K562 (cell line): ENCODE measurements around the gene CRYBA1. TPM values are rescaled to one million over a fixed set of nuclear protein-coding genes. Genes with fewer than 3 reads are reported as not detected.
A peak's percentile ranks its signal among the peaks of the same experiment; 100 is the strongest.

Source experiments
- ADNP ChIP-seq: fragments of 200-800 bp; sonication (Bioruptor generic); IDR thresholded peaks from 2 replicates; pipeline ENCODE4 v1.6.1; 2016; ENCODE audit warnings: missing genetic modification characterization, missing compliant biosample characterization
- ATF1 ChIP-seq, 2 experiments: fragments of 450-650 bp in 1 of 2; IDR thresholded peaks; 2 replicates each; pipeline ENCODE4 v1.6.1; 2016; ENCODE audit warnings: missing compliant biosample characterization in 1 of 2, missing genetic modification characterization in 1 of 2
- FOXP1 ChIP-seq: sonication (generic); formaldehyde crosslinking; IDR thresholded peaks from 2 replicates; pipeline ENCODE4 v1.8.0; 2022; ENCODE audit warnings: mild to moderate bottlenecking, missing genetic modification reagents
- GTF2F1 ChIP-seq: IDR thresholded peaks from 2 replicates; pipeline ENCODE4 v1.6.1; 2011; ENCODE audit warnings: low read depth, low read length, improper control_type of control experiment
- HINFP ChIP-seq: fragments of 450-650 bp; conservative IDR thresholded peaks from 2 replicates; pipeline ENCODE4 v1.6.1; 2016; ENCODE audit warnings: missing genetic modification characterization, low read depth, mild to moderate bottlenecking, control low read depth, missing compliant biosample characterization
- HMG20B ChIP-seq: fragments of 250-450 bp; sonication (Bioruptor Pico); IDR thresholded peaks from 2 replicates; pipeline ENCODE4 v1.5.0; 2021; ENCODE audit warnings: mild to moderate bottlenecking
- HNRNPLL ChIP-seq: fragments of 200-400 bp; formaldehyde crosslinking; IDR thresholded peaks from 2 replicates; pipeline ENCODE4 v1.6.1; 2017; ENCODE audit warnings: low read length, low read depth, mild to moderate bottlenecking; ENCODE audit not compliant: poor library complexity, severe bottlenecking
- KLF6 ChIP-seq: fragments of 250-450 bp; sonication (Bioruptor Pico); IDR thresholded peaks from 2 replicates; pipeline ENCODE4 v1.4.0; 2020; ENCODE audit warnings: mild to moderate bottlenecking, moderate library complexity, borderline replicate concordance
- MTA1 ChIP-seq: fragments of 450-650 bp; IDR thresholded peaks from 2 replicates; pipeline ENCODE4 v1.6.1; 2017; ENCODE audit warnings: borderline replicate concordance
- MYNN ChIP-seq, 2 experiments: sonication (generic); formaldehyde crosslinking in 1 of 2; IDR thresholded peaks; 2 replicates each; pipeline versions ENCODE4 v1.5.0 to v1.6.1; 2016 to 2020; ENCODE audit warnings: antibody characterized with exemption in 1 of 2, missing genetic modification reagents in 1 of 2
- PHF20 ChIP-seq: fragments of 450-650 bp; IDR thresholded peaks from 2 replicates; pipeline ENCODE4 v1.6.1; 2018; ENCODE audit not compliant: partially characterized antibody
- RB1 ChIP-seq: fragments of 450-650 bp; IDR thresholded peaks from 2 replicates; pipeline ENCODE4 v1.6.1; 2017; ENCODE audit warnings: low read depth, mild to moderate bottlenecking
- RBM14 ChIP-seq: fragments of 200-400 bp; formaldehyde crosslinking; IDR thresholded peaks from 2 replicates; pipeline ENCODE4 v1.6.1; 2018; ENCODE audit warnings: low read depth, mild to moderate bottlenecking, low read length, moderate library complexity, borderline replicate concordance; ENCODE audit not compliant: insufficient read depth
- SAFB ChIP-seq: fragments of 200-400 bp; formaldehyde crosslinking; IDR thresholded peaks from 2 replicates; pipeline ENCODE4 v1.6.1; 2017; ENCODE audit warnings: low read depth, low read length, borderline replicate concordance
- TARDBP ChIP-seq: fragments of 450-650 bp; IDR thresholded peaks from 2 replicates; pipeline ENCODE4 v1.6.1; 2016
- TCFL5 ChIP-seq: fragments of 250-450 bp; sonication (Bioruptor Pico); conservative IDR thresholded peaks from 2 replicates; pipeline ENCODE4 v1.6.1; 2021; ENCODE audit warnings: mild to moderate bottlenecking, moderate library complexity, matching md5 sums
- THRA ChIP-seq: fragments of 450-650 bp; IDR thresholded peaks from 2 replicates; pipeline ENCODE4 v1.6.1; 2017; ENCODE audit warnings: mild to moderate bottlenecking, moderate library complexity
- ZBTB7A ChIP-seq: IDR thresholded peaks from 2 replicates; pipeline ENCODE4 v1.6.1; 2011; ENCODE audit warnings: low read depth, mild to moderate bottlenecking, low read length, moderate library complexity, borderline replicate concordance; ENCODE audit not compliant: control insufficient read depth
- ZBTB8A ChIP-seq: fragments of 450-650 bp; IDR thresholded peaks from 2 replicates; pipeline ENCODE4 v1.6.1; 2018; ENCODE audit warnings: mild to moderate bottlenecking, moderate library complexity; ENCODE audit not compliant: partially characterized antibody
- ZFX ChIP-seq: sonication (generic); formaldehyde crosslinking; IDR thresholded peaks from 2 replicates; pipeline ENCODE4 v1.8.0; 2022; ENCODE audit warnings: mild to moderate bottlenecking, missing genetic modification reagents, moderate library complexity
- ZNF124 ChIP-seq: sonication (generic); formaldehyde crosslinking; IDR thresholded peaks from 2 replicates; pipeline ENCODE4 v1.8.1; 2022; ENCODE audit warnings: missing genetic modification reagents
- ZNF311 ChIP-seq: fragments of 250-450 bp; sonication (Bioruptor Pico); IDR thresholded peaks from 2 replicates; pipeline ENCODE4 v1.4.0; 2020; ENCODE audit warnings: mild to moderate bottlenecking, moderate library complexity
- ZNF316 ChIP-seq: fragments of 450-650 bp; IDR thresholded peaks from 2 replicates; pipeline ENCODE4 v1.6.1; 2016
- ZNF764 ChIP-seq: fragments of 250-450 bp; sonication (Bioruptor Pico); IDR thresholded peaks from 2 replicates; pipeline ENCODE4 v1.4.0; 2020; ENCODE audit warnings: low read depth, mild to moderate bottlenecking, moderate library complexity
- ZNF766 ChIP-seq: fragments of 200-800 bp; sonication (Bioruptor generic); conservative IDR thresholded peaks from 2 replicates; pipeline ENCODE4 v1.6.1; 2016; ENCODE audit warnings: missing genetic modification characterization, missing compliant biosample characterization
- polyA plus RNA-seq, 8 experiments: library from polyadenylated mRNA; depleted of rRNA in 4 of 8; stranded (reverse) in 5 of 8; unstranded in 3 of 8; fragments of >200 nt; fragmentation: Nextera tagmentation in 2 of 8; fragmentation: Illumina TruSeq in 1 of 8; extraction: Ambion mirVana in 2 of 8; extraction: Trizol in 1 of 8; gene quantifications; 2 replicates each; pipeline versions ENCODE4 v1.2.1 to v1.2.3, GENCODE V29; 2011 to 2014; ENCODE audit warnings: inconsistent platforms in 1 of 8, missing spikeins in 1 of 8
- total RNA-seq, 7 experiments: library from RNA; depleted of rRNA in 6 of 7; stranded (reverse); fragments of >200 nt in 6 of 7; fragmentation: Illumina TruSeq in 2 of 7; extraction: Trizol in 2 of 7; gene quantifications; 2 replicates each; pipeline versions ENCODE4 v1.2.1 to v1.2.3, GENCODE V29; 2011 to 2021; ENCODE audit warnings: low replicate concordance in 1 of 7
- TF ChIP-seq, protein P1 (sequence below): fragments of 450-650 bp; IDR thresholded peaks from 2 replicates; pipeline ENCODE4 v1.6.1; 2014; ENCODE audit warnings: low read depth, mild to moderate bottlenecking, moderate library complexity, borderline replicate concordance

CRYBA1 gene
- total and polyA plus RNA-seq, 9 of the 15 experiments (the other 6 are each of a cell fraction or from before 2014, with no cell fraction given) = not detected

GRCh38 chr17:29212094-29212631 is 34.5 kb upstream of the CRYBA1 start (continued):
- TF ChIP-seq ATF1 (CRISPR knock-in tag; IDR thresholded peaks at IDR 0.05) (no peak), ATF1 (tag; IDR thresholded peaks at IDR 0.05) (peak; percentile 15; the same call in 1 of the 2 replicates), ZNF311 (CRISPR knock-in tag) (no peak), ADNP (tag) (peak; percentile 92), KLF6 (CRISPR knock-in tag) (no peak), SAFB (no peak), PHF20 (peak; percentile 30), RB1 (no peak), ZNF766 (CRISPR knock-in tag) (no peak), HINFP (no peak), ZNF316 (no peak), ZNF124 (CRISPR knock-in tag) (no peak), ZNF764 (CRISPR knock-in tag) (no peak), TARDBP (no peak), MYNN (IDR thresholded peaks at IDR 0.05) (no peak), MYNN (CRISPR knock-in tag; IDR thresholded peaks at IDR 0.05) (no peak), GTF2F1 (no peak), FOXP1 (CRISPR knock-in tag) (no peak), HNRNPLL (no peak), THRA (no peak), MTA1 (0 out of 2 replicates have a peak, but pooled peaks have one; percentile 52), ZBTB7A (no peak), TCFL5 (CRISPR knock-in tag) (no peak), ZBTB8A (no peak), HMG20B (CRISPR knock-in tag) (no peak), ZFX (CRISPR knock-in tag) (no peak), RBM14 (no peak)
- TF ChIP-seq, protein P1, sequence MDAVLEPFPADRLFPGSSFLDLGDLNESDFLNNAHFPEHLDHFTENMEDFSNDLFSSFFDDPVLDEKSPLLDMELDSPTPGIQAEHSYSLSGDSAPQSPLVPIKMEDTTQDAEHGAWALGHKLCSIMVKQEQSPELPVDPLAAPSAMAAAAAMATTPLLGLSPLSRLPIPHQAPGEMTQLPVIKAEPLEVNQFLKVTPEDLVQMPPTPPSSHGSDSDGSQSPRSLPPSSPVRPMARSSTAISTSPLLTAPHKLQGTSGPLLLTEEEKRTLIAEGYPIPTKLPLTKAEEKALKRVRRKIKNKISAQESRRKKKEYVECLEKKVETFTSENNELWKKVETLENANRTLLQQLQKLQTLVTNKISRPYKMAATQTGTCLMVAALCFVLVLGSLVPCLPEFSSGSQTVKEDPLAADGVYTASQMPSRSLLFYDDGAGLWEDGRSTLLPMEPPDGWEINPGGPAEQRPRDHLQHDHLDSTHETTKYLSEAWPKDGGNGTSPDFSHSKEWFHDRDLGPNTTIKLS = no peak
